ENCODE results near the gene PXN.
A peak's percentile ranks its signal among the peaks of the same experiment; 100 is the strongest.

Gene PXN

DNA sequence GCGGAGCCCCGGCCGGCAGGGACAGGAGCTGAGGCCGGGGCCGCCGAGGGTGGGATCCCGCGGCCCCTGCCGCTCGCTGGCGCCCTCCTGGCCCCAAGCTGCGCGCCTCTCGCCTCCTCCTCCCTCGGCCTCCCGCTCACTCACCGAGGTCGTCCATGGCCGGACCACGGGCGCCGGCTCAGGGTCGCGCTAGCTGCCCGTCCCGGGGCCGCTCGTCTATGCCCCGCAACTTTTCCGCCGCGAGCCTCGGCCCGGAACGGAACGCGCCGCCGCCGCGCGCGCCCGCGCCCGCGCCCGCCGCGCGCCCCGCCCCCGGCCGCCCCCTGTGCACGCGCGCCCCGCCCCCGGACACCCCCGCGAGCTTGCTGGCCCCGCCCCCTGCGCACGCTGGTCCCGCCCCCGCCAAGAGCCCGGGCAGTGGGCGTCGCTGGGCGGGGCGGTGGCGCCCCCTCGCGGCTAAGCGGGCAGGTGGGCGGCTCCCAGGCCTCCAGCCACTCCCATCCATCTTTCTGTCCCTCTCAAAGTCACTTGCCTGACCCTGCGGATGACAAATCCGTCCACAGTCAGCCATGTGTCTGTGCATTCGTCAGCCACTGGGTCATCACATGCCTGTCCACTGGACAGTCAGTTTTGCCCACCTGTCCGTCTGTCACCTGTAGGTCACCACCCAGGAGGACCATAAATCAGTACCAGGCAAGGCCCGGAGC lies at the start of gene PXN:
PXN (minus strand) TSS at position 258 of the 707 bp plus-strand sequence; CDS start at position 157, 101 bp downstream.
- peak; percentile 69 for DNase-seq

DNA sequence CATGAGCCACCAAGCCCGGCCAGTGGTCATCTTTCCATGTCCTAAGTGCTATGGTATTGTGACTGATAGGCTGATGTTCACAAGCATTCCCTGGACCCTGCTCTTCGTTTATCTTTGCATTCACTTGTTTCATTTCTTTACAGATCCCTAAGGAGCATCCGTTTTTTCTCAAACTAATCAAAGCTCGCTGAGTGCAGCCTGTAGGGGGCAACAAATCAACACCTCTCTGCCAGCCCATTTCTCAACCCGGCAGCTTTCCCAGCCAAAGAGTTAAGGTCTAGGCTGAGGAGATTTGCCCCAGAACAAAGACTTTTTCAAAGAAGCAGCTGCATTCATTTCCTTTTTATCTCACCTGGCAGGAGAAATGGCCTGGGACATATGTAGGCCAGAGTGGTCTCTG lies 48.7 kb upstream of the PXN start:
- peak; percentile 18 for DNase-seq

DNA sequence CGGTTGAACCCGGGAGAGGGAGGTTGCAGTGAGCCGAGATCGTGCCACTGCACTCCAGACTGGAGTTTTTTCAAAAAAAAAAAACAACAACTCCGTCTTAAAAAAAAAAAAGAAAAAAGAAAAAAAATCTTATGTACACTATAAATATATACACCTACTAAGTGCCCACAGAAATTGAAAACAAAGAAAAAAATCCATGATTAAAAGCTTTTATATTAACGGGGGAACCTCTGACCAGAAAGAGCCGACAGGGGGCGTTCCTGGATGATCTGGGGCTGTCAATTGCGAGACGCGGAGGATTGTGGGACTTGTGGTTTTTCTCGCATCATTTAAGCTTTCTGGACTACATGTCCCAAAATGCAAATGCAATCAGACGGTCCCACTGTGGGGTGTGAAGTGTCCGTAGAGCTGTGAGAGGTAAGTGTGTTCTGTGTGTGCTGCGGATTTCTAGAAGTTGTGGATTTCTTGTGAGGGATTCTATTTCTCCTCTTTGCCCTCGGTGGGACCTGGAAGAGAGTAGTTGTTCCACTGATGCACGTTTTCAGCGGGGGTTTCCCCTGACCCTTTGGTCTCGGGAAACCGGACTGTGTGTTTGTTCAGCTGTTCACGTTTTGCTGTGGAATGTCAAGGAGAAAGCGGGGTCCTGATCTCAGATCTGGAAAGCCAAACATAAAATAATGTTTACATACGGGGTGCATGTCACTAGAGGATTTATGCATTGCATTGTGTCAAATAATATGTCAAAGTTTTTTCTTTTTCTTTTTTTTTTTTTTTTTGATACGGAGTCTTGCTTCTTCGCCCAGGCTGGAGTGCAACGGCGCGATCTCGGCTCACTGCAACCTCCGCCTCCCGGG lies 36.7 kb upstream of the PXN start, which contains the start of gene SIRT4:
SIRT4 (plus strand) TSS at position 360 of the 854 bp plus-strand sequence. CDS start 1,241 bp downstream, outside the sequence.
- DNase-seq, result peak; percentile 97

DNA sequence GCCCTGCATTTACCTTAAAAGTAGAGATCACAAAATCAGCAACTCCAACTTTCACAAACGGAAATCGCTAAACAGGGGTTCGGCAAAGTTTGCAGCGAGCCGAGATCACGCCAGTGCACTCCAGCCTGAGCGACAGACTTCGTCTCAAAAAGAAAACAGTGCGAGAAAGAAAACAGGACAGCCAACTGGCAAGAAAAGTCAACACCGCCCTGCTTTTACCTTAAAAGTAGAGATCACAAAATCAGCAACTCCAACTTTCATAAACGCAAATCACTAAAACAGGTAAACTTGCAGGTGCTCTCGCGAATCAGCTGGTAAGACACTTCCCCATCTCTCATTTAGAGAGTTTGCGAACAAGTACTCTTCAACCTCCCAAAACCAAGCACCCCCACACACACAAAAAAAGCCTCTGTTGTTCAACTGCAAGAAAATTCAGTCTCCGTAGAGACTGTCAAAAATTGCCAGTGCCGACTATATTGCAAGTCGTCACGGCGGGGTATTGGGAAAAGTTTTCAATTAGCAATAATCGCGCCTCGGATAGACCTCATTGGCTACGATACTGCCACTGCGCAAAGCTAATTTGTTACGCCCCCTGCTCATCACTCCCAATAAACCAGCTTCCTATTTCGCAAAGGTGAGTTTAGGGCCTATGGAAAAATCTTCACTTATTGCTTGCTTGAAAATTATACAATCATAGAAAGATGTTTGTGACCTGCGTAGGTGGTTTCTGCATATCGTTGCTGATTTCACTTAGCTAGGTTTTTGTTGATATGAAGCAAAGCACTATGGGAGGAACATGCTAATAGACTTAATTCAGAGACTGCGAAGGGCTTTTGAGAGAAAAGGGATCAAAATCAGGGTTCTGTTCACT lies 27.4 kb upstream of the PXN start, which contains the start of gene RNU4-1:
RNU4-1 (minus strand) TSS at position 577 of the 871 bp plus-strand sequence.
- peak; percentile 97 for DNase-seq

DNA sequence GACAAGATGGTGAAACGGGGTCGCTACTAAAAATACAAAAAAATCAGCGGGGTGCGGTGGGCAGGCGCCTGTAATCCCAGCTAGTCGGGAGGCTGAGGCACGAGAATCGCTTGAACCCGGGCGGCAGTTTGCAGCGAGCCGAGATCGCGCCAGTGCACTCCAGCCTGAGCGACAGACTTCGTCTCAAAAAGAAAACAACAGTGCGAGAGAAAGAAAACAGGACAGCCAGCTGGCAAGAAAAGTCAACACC lies 26.8 kb upstream of the PXN start:
- no peak for DNase-seq

DNA sequence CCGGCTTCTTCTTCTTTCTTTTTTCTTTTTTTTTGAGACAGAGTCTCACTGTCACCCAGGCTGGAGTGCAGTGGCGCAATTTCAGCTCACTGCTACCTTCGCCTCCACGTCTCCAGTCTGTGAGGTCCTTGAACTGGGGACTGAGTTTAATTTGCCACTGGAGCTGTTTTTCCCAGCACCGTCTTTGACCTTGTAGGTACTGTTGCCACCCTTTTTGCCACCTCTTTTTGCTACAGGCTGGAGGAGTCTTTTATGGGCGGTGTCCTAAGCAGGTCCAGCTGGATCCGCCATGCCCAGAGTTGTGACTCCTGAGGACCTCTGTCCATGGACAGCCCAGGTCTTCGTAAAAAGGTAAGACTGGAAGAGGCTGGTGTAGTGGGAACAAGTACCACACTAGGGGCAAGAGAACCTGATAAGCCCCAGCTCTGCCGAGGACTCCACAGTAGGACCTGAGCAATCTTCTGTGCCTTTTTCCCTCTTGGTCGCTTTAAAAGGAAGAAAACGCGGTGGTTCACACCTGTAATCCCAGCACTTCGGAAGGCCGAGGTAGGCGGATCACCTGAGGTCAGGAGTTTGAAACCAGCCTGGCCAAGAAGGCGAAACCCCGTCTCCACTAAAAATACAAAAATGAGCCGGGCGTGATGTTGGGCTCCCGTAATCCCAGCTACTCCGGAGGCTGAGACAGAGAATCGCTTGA lies 25.2 kb upstream of the PXN start:
- no peak for DNase-seq

DNA sequence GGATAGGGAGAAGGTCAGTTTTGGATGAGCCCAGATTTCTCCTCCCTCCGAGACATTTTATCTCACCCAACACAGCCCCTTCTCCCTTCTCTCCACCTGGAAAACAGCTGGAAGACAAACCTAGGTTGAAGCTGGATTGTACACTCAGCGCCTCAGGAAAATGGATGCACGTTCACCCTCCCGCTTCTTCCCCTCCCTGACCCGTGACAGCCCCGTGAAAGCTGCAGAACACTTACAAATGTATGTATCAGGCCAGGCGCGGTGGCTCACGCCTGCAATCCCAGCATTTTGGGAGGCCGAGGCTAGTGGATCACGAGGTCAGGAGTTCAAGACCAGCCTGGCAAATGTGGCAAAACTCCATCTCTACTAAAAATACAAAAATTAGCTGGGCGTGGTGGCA lies 22.0 kb upstream of the PXN start:
- no peak for DNase-seq

DNA sequence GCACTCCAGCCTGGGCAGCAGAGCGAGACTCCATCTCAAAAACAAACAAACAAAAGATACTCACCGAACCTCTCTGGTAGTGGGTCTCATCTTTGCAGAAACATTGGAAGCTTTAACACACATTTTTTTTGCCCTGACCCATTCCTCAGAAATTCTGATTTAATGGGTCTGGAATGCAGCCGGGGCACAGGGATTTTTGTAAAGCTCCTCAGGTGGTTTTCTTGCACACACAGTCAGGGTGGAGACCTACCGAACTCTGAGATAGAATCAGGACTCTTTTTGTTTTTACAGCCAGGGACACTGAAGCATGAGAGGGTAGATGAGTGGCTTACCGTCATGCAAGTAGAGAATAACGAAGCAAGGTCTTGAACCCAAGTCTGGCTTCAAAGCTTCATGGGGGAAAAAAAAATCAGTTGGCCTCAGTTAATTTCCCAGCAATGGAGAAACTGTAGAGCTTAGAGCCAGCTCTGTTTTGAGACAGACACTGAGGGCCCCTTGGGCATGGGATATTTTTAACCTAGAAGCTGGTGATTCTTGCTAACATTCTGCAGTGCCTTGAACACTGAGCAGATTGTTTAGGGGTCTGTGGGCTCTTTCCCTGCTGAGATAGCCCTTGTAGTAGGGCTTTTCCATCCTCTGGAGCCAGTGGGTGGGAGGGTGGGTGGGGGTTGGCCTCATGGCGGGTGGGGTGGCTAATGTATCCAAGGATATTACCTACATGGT lies 21.4 kb upstream of the PXN start:
- DNase-seq, result no peak

DNA sequence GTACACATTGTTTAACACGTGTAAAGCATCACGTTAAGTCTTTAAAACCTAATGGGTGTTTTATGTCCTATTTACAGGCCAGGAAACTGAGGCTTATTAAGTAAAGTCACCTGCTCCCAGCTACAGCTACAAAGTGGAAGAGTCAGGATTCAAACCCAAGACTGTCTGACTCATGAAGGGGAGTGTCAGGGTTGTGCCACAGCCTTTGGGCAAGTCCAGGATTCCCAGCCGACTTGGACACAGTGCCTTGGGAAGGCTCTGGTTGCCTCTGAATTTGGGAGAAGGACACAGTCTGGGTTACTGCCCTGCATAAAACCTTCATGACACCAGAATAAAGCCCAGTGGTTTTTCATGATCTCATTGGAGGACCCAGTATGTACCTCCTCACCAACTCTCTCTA lies 18.9 kb upstream of the PXN start:
- DNase-seq, result no peak

DNA sequence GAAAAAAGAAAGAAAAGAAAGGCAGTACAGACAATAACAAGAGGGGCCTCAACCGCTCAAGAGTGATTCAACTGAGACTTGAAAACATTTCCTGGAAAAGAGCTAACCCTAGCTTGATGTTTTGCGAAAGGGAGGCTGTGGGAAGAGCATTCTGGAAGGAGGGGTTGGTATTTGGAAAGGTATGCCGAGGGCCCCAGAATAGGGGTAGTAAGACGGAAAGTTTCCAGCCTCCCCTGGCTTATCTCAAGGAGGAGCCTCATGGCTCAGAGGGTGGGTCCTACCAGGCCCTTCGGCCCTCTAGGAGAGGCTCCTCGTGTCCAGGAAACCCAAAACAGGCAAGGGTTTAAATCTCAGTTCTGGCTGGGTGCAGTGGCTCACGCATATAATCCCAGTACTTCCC lies 17.8 kb upstream of the PXN start:
- no peak for DNase-seq

DNA sequence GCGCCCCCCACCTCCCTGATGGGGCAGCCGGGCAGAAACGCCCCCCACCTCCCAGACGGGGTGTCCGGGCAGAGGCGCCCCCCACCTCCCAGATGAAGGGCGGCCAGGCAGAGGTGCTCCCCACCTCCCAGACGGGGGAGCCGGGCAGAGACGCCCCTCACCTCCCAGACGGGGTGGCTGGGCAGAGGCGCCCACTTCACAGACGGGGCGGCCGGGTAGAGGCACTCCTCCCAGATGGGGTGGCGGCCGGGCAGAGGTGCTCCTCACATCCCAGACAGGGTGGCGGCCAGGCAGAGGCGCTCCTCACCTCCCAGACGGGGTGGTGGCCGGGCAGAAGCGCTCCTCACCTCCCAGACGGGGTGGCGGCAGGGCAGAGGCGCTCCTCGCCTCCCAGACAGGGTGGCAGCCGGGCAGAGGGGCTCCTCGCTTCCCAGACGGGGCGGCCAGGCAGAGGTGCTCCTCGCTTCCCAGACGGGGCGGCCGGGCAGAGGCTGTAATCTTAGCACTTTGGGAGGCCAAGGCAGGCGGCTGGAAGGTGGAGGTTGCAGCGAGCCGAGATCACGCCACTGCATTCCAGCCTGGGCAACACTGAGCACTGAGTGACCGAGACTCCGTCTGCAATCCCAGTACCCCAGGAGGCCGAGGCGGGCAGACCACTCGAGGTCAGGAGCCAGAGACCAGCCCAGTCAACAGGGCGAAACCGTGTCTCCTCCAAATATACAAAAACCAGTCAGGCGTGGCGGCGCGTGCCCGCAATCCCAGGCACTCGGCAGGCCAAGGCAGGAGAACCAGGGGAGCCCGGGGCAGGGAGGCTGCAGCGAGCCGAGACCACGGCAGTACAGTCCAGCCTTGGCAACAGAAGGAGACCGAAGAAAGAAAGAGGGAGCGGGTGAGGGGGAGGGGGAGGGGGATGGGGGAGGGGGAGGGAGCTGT lies 12.9 kb upstream of the PXN start:
- DNase-seq, result no peak

DNA sequence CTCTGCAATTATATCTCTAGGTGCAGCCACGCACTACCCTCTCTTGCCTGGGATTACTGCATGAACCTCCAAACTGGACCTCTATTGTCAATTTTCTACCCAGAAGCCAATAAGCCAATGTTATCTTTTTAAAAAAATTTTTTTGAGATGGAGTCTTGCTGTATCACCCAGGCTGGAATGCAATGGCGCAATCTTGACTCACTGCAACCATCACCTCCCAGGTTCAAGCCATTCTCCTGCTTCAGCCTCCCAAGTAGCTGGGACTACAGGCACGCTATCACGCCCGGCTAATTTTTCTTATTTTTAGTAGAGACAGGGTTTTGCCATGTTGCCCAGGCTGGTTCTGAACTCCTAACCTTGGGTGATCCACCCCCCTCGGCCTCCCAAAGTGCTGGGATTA lies 11.2 kb upstream of the PXN start:
- DNase-seq, result no peak

DNA sequence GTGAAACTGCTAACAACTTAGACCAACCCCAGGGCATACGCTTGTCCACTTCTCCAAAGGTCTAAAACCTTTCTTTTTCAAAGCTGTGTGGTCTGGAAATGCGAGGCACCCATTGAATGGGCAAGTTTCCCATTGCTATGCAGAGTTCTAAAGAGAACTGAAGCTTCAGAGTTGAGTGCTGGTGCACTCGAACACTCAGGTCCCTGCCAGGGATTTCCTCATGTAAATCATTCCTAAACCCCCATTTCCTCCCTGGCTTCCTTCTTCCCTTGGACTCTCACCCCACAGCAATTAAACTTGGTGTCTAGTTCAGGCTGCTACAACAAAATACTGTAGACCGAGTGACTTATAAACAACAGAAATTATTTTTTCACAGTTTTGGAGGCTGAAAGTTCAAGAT lies 2.2 kb upstream of the PXN start:
- DNase-seq, result no peak

DNA sequence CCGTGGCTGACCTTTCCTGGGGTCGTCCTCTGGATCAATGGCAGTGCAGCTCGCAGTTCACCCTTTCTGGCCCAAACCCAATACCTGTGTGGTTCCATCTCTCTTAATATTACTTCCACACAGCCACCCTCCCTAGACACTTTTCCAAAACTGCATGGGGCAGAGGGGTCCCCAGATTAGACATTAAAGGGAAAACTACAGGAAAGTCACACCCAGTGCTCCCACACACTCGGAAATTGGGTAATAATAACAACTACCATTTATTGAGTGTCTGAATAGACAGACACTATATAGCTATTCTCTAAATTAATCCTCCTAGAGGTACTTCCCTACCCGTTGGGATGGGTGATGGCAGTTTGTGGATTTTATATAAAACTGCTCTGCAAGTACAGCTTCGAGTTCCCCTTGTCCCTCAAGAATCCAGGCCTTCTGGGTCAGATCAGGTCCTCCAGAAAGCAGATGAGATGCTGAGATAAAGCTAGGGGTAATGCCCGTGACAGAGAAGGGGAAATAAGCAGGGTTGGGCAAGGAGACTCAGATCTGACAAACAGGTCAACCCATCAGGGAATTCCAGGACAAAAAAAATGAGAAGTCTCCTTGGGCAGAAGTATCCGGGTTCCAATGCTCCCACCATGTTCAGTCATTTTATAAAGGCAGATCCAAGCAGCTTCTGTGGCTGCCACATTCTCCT lies 795 bp upstream of the PXN start:
- no peak for DNase-seq

DNA sequence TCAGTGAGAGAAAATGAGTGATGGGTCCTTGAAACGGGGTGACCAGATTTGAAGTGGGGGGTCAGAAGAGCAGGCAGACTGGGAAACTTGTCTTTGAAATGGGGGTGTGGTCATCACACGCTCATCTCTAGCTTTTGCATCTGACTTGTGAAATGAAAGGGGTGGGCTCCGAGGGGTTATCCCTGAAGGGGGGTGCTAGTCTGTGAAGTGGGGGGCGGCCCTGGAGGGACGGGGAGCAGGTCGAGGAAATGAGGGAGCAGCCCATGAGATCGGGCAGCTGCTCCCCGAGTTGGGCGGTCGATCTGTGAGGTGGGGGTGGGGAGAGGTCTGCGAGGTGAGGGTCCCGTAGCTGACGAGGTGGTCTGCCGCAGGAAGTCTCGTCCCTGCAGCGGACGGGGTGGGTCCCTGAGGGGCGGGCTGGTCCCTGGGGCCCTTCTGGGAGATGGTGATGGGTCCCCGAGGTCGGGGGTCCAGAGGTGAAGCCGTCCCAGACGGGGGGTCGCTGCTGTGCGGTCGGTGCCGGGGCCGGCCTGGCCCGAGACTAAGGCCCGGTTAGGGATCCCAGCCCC lies 542 bp downstream of the PXN start:
- DNase-seq, result no peak

DNA sequence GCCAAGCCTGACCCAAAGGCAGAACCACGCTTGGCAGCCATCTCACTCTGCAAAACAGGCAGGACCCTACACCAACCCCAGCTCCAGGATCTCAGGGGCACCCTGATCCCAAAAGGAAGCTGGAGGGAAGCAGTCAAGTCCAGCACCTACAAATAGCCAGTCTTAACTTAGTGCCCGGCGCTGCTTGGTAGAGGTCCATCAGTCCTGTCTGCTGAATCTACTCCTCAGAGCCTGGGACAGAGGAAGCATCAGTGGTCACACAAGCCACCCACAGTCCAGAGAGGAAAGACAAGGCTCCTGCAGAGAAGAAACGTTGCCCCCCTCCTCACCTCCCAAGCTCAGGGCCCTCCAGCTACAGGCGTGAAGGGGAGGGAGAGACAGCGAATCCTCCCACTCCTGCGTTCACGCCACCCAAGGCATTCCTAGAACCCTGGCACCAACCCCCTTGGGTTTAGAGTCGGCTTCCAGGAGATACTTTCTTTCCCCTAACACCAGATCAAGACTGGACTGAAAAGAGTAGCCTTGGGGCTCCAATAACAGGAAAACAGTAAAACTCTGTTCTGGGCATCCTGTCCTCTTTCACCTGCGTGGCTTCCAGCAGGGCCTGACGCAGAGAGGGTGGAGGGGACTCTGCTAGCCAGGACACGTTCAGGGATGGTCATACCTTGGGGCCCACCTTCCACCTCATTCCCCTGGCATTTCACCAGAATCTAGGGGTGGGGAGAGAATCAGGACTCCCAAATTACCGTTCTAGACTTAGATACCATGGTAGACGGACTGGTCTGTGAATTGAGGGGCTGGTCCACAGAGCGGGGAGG lies 1.2 kb downstream of the PXN start:
- DNase-seq, result no peak

DNA sequence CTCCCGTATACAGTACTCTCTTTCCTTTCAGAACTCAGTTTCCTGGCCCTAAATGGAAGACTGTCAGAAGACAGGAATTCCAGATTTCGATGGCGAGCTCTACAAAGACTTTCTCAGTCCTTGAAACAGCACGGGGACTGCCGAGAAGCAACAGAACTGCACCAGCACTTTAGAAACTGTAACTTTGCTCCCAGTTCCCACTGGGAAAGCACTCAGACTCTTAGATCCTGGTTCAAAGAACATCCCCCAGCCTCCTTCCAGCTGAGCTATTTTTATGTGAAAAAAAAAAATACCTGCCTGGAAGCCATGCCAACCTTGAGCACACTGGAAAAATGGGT lies 1.8 kb downstream of the PXN start:
- no peak for DNase-seq

DNA sequence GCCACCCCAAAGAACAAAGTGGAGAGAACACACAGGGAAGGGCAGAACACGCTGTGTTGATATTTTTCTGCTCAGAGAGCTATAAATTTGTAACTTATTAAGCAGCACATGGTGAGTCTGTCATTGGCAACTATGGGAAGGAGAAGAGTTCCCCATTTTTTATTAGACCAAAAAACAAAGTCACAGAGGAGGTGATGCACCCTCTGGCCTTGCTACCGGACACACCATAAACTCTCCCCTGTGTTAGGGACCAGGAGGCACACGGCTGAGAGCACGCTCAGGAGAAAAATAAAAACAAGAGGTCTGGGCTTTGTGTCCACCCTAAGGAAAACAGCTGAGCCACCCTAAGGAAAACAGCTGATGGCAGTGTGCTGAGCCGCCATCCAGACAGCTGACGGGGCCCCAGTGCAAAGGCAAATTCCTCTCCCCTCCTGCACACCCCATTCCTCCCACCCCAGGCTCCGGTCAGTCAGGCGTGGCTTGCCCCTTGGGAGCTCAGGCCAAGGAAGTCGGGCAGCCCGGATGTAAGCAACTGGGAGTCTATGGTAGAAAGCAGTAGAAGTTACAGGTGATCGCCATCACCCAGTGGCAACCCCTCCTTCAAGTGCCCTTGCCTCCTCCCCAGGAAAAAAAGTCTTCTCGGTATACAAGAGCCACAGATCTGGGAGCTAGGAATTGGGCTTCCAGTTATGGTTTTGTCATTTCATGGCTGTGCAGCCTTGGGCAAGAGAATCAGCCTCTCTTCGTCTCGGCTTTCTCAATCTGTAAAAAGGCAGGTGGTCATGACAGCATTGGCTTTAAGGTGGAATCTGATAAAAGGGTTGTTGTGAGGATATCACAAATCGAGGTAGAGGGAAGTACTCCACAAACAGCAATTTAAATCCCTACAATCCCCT lies 2.4 kb downstream of the PXN start:
- no peak for DNase-seq

Measured in hematopoietic multipotent progenitor cell treated with erythropoietin and hydrocortisone succinate and interleukin-3 and kit ligand, for 8 days (in vitro differentiated cells).